Trophoblast cell (in vitro differentiated cells and primary cell): Measurements from ENCODE around the gene METAP1D.

ENCODE experiments used
- DNase-seq, 2 donors: peaks; one replicate each; pipeline ENCODE4 v3.0.0-alpha.2; 2016
- H2AFZ ChIP-seq: 2 replicates; pipeline ENCODE4 v1.6.1; 2013; ENCODE audit warnings: low read length, moderate library complexity, mild to moderate bottlenecking; ENCODE audit not compliant: insufficient read depth, poor library complexity
- H2AK5ac ChIP-seq: 2 replicates; pipeline ENCODE4 v1.6.1; 2013; ENCODE audit warnings: mild to moderate bottlenecking, low read length
- H2BK120ac ChIP-seq: 2 replicates; pipeline ENCODE4 v1.6.1; 2013; ENCODE audit warnings: low read length, mild to moderate bottlenecking, moderate library complexity; ENCODE audit not compliant: insufficient read depth, poor library complexity
- H2BK12ac ChIP-seq: 2 replicates; pipeline ENCODE4 v1.6.1; 2013; ENCODE audit warnings: mild to moderate bottlenecking, low read length, moderate library complexity
- H2BK5ac ChIP-seq: 2 replicates; pipeline ENCODE4 v1.6.1; 2013; ENCODE audit warnings: low read length, low read depth, moderate library complexity, mild to moderate bottlenecking; ENCODE audit not compliant: poor library complexity
- H3K14ac ChIP-seq: 2 replicates; pipeline ENCODE4 v1.6.1; 2013; ENCODE audit warnings: mild to moderate bottlenecking, low read length
- H3K18ac ChIP-seq: 2 replicates; pipeline ENCODE4 v1.6.1; 2013; ENCODE audit warnings: mild to moderate bottlenecking, low read length
- H3K23ac ChIP-seq: 2 replicates; pipeline ENCODE4 v1.6.1; 2013; ENCODE audit warnings: low read length
- H3K27ac ChIP-seq: 2 replicates; pipeline ENCODE4 v1.5.1; 2013; ENCODE audit warnings: low read depth, mild to moderate bottlenecking, inconsistent platforms, low read length, moderate library complexity
- H3K27me3 ChIP-seq: 2 replicates; pipeline ENCODE4 v1.6.1; 2013; ENCODE audit warnings: inconsistent platforms, mild to moderate bottlenecking, low read length, moderate library complexity; ENCODE audit not compliant: insufficient read depth
- H3K36me3 ChIP-seq, 2 experiments: 1 replicate in 1 of 2; 2 replicates in 1 of 2; pipeline ENCODE4 v1.6.1; 2013; ENCODE audit warnings: low read length in 2 of 2, mild to moderate bottlenecking in 2 of 2, moderate library complexity in 1 of 2; ENCODE audit not compliant: insufficient read depth in 2 of 2, control insufficient read depth in 1 of 2
- H3K4ac ChIP-seq: 2 replicates; pipeline ENCODE4 v1.6.1; 2013; ENCODE audit warnings: low read depth, mild to moderate bottlenecking, low read length, moderate library complexity
- H3K4me1 ChIP-seq, 2 experiments: 1 replicate in 1 of 2; 2 replicates in 1 of 2; pipeline ENCODE4 v1.6.1; 2013; ENCODE audit warnings: low read length in 2 of 2, mild to moderate bottlenecking in 2 of 2, moderate library complexity in 1 of 2; ENCODE audit not compliant: insufficient read depth in 2 of 2, control insufficient read depth in 1 of 2
- H3K4me2 ChIP-seq: 2 replicates; pipeline ENCODE4 v1.6.1; 2013; ENCODE audit warnings: inconsistent platforms, mild to moderate bottlenecking, low read length, moderate library complexity
- H3K4me3 ChIP-seq: 2 replicates; pipeline ENCODE4 v1.5.1; 2013; ENCODE audit warnings: mild to moderate bottlenecking, low read depth, low read length, inconsistent platforms
- H3K79me1 ChIP-seq: one replicate; pipeline ENCODE4 v1.6.1; 2013; ENCODE audit warnings: low read length
- H3K79me2 ChIP-seq: 2 replicates; pipeline ENCODE4 v1.6.1; 2013; ENCODE audit warnings: low read length, mild to moderate bottlenecking; ENCODE audit not compliant: control insufficient read depth, insufficient read depth, poor library complexity
- H3K9ac ChIP-seq: 2 replicates; pipeline ENCODE4 v1.6.1; 2013; ENCODE audit warnings: mild to moderate bottlenecking, low read length
- H3K9me3 ChIP-seq: 2 replicates; pipeline ENCODE4 v1.6.1; 2013; ENCODE audit warnings: low read depth, mild to moderate bottlenecking, control low read depth, inconsistent platforms, low read length; ENCODE audit not compliant: insufficient read depth
- H4K12ac ChIP-seq: 2 replicates; pipeline ENCODE4 v1.6.1; 2013; ENCODE audit warnings: low read depth, mild to moderate bottlenecking, low read length, moderate library complexity
- H4K8ac ChIP-seq: 2 replicates; pipeline ENCODE4 v1.6.1; 2013; ENCODE audit warnings: low read depth, mild to moderate bottlenecking, low read length, moderate library complexity
- H4K91ac ChIP-seq: one replicate; pipeline ENCODE4 v1.6.1; 2013; ENCODE audit warnings: low read depth, mild to moderate bottlenecking, low read length, moderate library complexity
- WGBS: extraction: QIAGEN DNeasy Blood & Tissue Kit; methylation state at CpG from one replicate; pipeline ENCODE4 v1.1.7; 2013; ENCODE audit warnings: missing lambda C conversion rate; ENCODE audit not compliant: insufficient read length, insufficient coverage; ENCODE audit errors: extremely low coverage; 5-methylcytosine and 5-hydroxymethylcytosine counted together

The METAP1D gene

DNA sequence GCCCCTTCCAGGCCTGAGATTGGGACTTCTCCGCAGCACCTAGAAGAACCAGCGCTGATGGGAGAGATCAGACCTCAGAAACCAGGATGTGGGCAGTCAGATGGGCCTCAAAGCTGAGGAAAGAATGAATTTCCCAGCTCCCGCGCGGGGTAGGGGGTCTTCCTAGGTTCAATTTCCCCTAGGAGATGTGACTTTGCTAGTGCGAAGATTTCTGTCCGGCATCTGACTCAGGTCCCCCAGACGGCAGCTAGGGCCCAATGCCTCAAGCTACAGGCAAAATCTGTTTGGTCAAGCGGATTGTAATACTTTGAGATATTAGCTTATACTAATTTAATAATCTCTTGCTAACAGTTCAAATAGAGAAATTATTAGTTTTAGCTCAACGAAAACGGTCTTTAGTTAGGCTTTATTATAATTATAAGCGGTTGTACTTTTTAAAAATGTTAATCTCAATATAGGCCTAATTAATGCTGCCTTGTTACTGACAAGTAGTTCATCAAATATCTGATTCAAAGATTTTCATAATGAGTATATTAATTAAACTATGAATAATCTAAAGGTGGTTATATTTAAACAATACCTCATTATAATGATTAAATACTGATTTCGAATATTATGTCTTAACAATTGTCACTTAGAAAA is 91.4 kb downstream of the METAP1D start:
- Histone ChIP-seq H2BK12ac (peak overlapping the region; percentile 56), H4K8ac (no peak overlapping the region), H2BK5ac (no peak overlapping the region), H3K14ac (peak overlapping the region; percentile 36), H3K36me3 (peaks cover 0 to 8% of the 10 kb centered on the region in 2 experiments), H3K79me1 (peaks cover 50% of the 10 kb centered on the region), H3K4me1 (peaks cover 24 to 30% of the 10 kb centered on the region in 2 experiments), H3K9ac (no peak overlapping the region), H3K79me2 (peaks cover 16% of the 10 kb centered on the region), H3K9me3 (no peaks in the 10 kb centered on the region), H3K4ac (no peak overlapping the region), H3K18ac (no peak overlapping the region), H2BK120ac (peak overlapping the region; percentile 63), H3K27me3 (peaks cover 15% of the 10 kb centered on the region), H4K91ac (peak overlapping the region; percentile 75), H2AK5ac (peak overlapping the region; percentile 69), H3K27ac (no peak overlapping the region), H2AFZ (no peak overlapping the region), H3K23ac (no peak overlapping the region), H3K4me3 (no peak overlapping the region), H3K4me2 (no peak overlapping the region), H4K12ac (peak overlapping the region; percentile 48)
- no CpG with 5 or more reads among the region's 13 CpGs for WGBS
- DNase-seq: no peak

DNA sequence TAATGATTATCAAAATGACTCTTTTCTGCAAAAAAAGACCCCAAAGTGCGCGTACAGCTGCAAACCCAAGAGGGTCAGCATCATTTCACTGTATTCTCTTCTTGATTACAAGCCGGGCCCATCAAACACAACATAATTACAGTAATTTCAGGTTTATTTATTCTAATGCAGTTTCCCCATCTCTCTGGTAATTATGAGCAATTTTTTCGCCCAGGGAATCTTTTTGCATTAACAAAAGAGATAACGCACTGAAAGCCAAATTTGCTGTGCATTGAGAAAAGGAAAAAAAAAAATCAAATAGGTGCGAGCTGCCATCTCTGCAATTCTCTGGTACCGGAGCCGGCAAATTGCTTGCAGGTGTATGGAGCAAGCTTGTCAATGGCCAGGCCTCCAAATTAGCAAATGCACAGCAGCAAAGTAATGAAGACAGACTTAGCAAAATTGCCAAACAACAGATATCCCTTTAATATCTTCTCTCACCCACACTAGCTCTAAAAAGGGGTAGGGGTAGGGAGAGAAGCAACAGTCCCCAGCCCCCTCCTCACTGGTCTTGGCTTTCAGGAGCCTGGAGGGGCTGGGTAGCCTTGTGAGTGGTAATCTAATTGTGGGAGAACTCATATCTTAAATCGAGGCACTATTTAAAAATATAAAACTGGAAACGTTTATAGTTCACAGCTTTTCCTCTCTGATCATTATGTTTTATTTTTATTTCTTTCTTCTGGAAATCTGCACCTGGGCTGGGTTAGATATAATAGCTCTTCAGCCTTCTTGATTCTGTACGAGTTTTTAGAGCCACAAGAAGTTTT is 92.2 kb downstream of the METAP1D start:
- H3K18ac ChIP-seq: no peak overlapping the region
- H4K12ac ChIP-seq: no peak overlapping the region
- no peak overlapping the region for H2BK120ac ChIP-seq
- peaks cover 17% of the 10 kb centered on the region for H3K79me2 ChIP-seq
- DNase-seq: no peak
- no peak overlapping the region for H3K14ac ChIP-seq
- H2AK5ac ChIP-seq: no peak overlapping the region
- no peak overlapping the region for H3K4me3 ChIP-seq
- H3K23ac ChIP-seq: no peak overlapping the region
- no peak overlapping the region for H3K4me2 ChIP-seq
- H3K79me1 ChIP-seq: peaks cover 51% of the 10 kb centered on the region
- no peak overlapping the region for H2BK12ac ChIP-seq
- no peak overlapping the region for H4K8ac ChIP-seq
- H2AFZ ChIP-seq: no peak overlapping the region
- H3K27me3 ChIP-seq: peaks cover 15% of the 10 kb centered on the region
- H4K91ac ChIP-seq: no peak overlapping the region
- H3K4ac ChIP-seq: no peak overlapping the region
- no peak overlapping the region for H3K9ac ChIP-seq
- H3K36me3 ChIP-seq: peaks cover 0 to 8% of the 10 kb centered on the region in 2 experiments
- no CpG with 5 or more reads among the region's 11 CpGs for WGBS
- H3K9me3 ChIP-seq: no peaks in the 10 kb centered on the region
- H3K27ac ChIP-seq: no peak overlapping the region
- no peak overlapping the region for H2BK5ac ChIP-seq
- H3K4me1 ChIP-seq: peaks cover 25 to 31% of the 10 kb centered on the region in 2 experiments

- no peak overlapping the region for H3K9ac ChIP-seq
- H3K4ac ChIP-seq: no peak overlapping the region
- no peak overlapping the region for H4K8ac ChIP-seq
- H3K36me3 ChIP-seq: peaks cover 0 to 8% of the 10 kb centered on the region in 2 experiments
- no peak overlapping the region for H2BK120ac ChIP-seq
- peak overlapping the region; percentile 48 for H4K91ac ChIP-seq
- no peak overlapping the region for H3K18ac ChIP-seq
- no peak overlapping the region for H3K27ac ChIP-seq
- no peak overlapping the region for H3K4me3 ChIP-seq
- H3K79me2 ChIP-seq: peaks cover 17% of the 10 kb centered on the region
- no peak overlapping the region for H3K14ac ChIP-seq
- H2AK5ac ChIP-seq: no peak overlapping the region
- H2BK5ac ChIP-seq: no peak overlapping the region
- peak overlapping the region; percentile 12 for H2AFZ ChIP-seq
- WGBS: no CpG with 5 or more reads among the region's 19 CpGs
- H3K27me3 ChIP-seq: peaks cover 6% of the 10 kb centered on the region
- H3K4me2 ChIP-seq: peak overlapping the region; percentile 51
- peaks cover 51% of the 10 kb centered on the region for H3K79me1 ChIP-seq
- H2BK12ac ChIP-seq: peak overlapping the region; percentile 61
- H3K4me1 ChIP-seq: peaks cover 25 to 34% of the 10 kb centered on the region in 2 experiments
- no peaks in the 10 kb centered on the region for H3K9me3 ChIP-seq
- no peak overlapping the region for H3K23ac ChIP-seq
- DNase-seq: no peak
- no peak overlapping the region for H4K12ac ChIP-seq
These were observed 93.1 kb downstream of the METAP1D start for GRCh38 chr2:172092716-172093415.

DNA sequence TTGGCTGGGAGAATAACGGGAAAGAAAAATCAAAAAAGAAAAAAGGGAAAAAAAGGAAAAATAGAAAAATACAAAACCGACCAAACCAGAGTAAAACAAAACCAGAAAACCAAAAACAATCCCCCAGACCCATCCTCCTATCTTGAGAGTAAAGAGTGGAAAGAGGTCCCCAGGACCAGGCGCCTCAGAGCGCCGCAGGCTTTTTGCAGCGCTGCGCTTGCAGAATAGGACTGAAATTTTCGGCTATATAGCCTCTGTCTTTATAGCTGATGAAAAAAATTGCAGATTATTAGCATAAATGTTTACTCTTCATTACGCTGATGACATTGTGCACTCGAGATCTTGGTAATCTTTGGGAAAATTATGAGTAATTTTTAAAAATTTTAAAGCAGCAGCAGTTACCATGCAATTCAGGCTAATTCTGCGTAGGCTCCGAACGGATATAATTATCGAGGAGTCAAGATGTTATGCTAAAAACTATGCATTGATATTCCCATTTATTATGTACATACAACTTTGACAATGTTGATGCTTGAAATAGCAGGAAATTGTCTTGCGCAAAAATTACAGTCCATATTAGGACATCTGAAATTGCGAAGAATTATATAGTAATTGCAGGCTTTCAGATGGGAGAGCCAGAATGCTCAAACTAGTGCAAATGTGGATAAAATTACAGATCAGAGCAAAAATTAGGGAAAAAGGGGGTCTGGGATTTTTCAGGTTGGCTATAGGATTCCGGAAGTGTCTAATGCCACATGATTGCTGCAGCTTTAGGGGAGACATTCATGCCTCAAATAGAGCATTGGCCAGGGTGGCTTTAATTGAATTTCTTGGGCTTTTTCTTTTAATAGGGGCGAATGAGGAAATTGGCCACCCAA is 93.9 kb downstream of the METAP1D start:
- Histone ChIP-seq H3K36me3 (peaks cover 3 to 4% of the 10 kb centered on the region in 2 experiments), H3K14ac (no peak overlapping the region), H2BK5ac (peak overlapping the region; percentile 94), H4K91ac (peak overlapping the region; percentile 96), H3K79me2 (peaks cover 21% of the 10 kb centered on the region), H3K4ac (no peak overlapping the region), H4K8ac (peak overlapping the region; percentile 71), H2AK5ac (no peak overlapping the region), H3K23ac (no peak overlapping the region), H3K9me3 (no peaks in the 10 kb centered on the region), H2AFZ (no peak overlapping the region), H3K27me3 (no peaks in the 10 kb centered on the region), H3K18ac (no peak overlapping the region), H4K12ac (no peak overlapping the region), H2BK12ac (peak overlapping the region; percentile 56), H3K4me2 (peak overlapping the region; percentile 81), H3K79me1 (peaks cover 52% of the 10 kb centered on the region), H3K27ac (peak overlapping the region; percentile 100), H3K9ac (no peak overlapping the region), H2BK120ac (peak overlapping the region; percentile 79), H3K4me1 (peaks cover 26 to 36% of the 10 kb centered on the region in 2 experiments), H3K4me3 (no peak overlapping the region)
- DNase-seq: no peak
- WGBS: no CpG with 5 or more reads among the region's 18 CpGs
